Fibroblast of lung (primary cell): ENCODE results near the gene ZNF148. TPM values are rescaled to one million over a fixed set of nuclear protein-coding genes. Genes with fewer than 3 reads are reported as not detected.

Experiments used
- DNase-seq, 2 donors: peaks; one replicate each; pipeline versions ENCODE4 v3.0.0 to v3.0.0-alpha.2; 2010; ENCODE audit warnings: low read depth in 2 of 2
- H2AFZ ChIP-seq: 2 replicates; pipeline ENCODE4 v1.5.1; 2012; ENCODE audit warnings: low read length, control low read depth, inconsistent platforms
- H3K27ac ChIP-seq: 2 replicates; pipeline ENCODE4 v1.5.1; 2011; ENCODE audit warnings: low read length, control low read depth; ENCODE audit not compliant: insufficient read depth
- H3K27me3 ChIP-seq: 2 replicates; pipeline ENCODE4 v1.5.1; 2011; ENCODE audit warnings: mild to moderate bottlenecking, low read length; ENCODE audit not compliant: control insufficient read depth, insufficient read depth
- H3K36me3 ChIP-seq: 2 replicates; pipeline ENCODE4 v1.5.1; 2011; ENCODE audit warnings: low read length; ENCODE audit not compliant: control insufficient read depth, insufficient read depth
- H3K4me1 ChIP-seq: 2 replicates; pipeline ENCODE4 v1.5.1; 2011; ENCODE audit warnings: low read length; ENCODE audit not compliant: control insufficient read depth, insufficient read depth; ENCODE audit errors: extremely low read depth
- H3K4me2 ChIP-seq: 2 replicates; pipeline ENCODE4 v1.5.1; 2011; ENCODE audit warnings: low read length, control low read depth; ENCODE audit not compliant: insufficient read depth; ENCODE audit errors: extremely low read depth
- H3K4me3 ChIP-seq, 4 experiments: fragments of 200-600 bp in 1 of 4; sonication (generic) in 1 of 4; replicated peaks in 1 of 4; 2 replicates each; pipeline ENCODE4 v1.5.1; 2011 to 2016; ENCODE audit warnings: low read length in 4 of 4, low read depth in 3 of 4, mild to moderate bottlenecking in 3 of 4, control low read depth in 2 of 4, inconsistent platforms in 1 of 4, mixed read lengths in 1 of 4; ENCODE audit not compliant: insufficient read depth in 1 of 4; ENCODE audit errors: control extremely low read depth in 1 of 4
- H3K79me2 ChIP-seq: 2 replicates; pipeline ENCODE4 v1.5.1; 2012; ENCODE audit warnings: mild to moderate bottlenecking, low read length, inconsistent platforms; ENCODE audit not compliant: control insufficient read depth, insufficient read depth
- H3K9ac ChIP-seq: 2 replicates; pipeline ENCODE4 v1.5.1; 2011; ENCODE audit warnings: mild to moderate bottlenecking, low read length, control low read depth; ENCODE audit not compliant: insufficient read depth
- H3K9me3 ChIP-seq: 2 replicates; pipeline ENCODE4 v1.5.1; 2012; ENCODE audit warnings: low read depth, low read length; ENCODE audit not compliant: control insufficient read depth, insufficient read depth
- H4K20me1 ChIP-seq: 2 replicates; pipeline ENCODE4 v1.5.1; 2011; ENCODE audit warnings: low read length; ENCODE audit not compliant: control insufficient read depth, insufficient read depth; ENCODE audit errors: extremely low read depth
- CTCF ChIP-seq, 2 donors: IDR thresholded peaks in 1 of 2; conservative IDR thresholded peaks in 1 of 2; 1 replicate in 1 of 2; 2 replicates in 1 of 2; pipeline ENCODE4 v1.5.1; 2011 to 2012; ENCODE audit warnings: low read length in 2 of 2, control low read depth in 1 of 2, inconsistent platforms in 1 of 2, low read depth in 1 of 2, mild to moderate bottlenecking in 1 of 2
- EZH2 ChIP-seq: IDR thresholded peaks from 2 replicates; pipeline ENCODE4 v1.5.1; 2012; ENCODE audit warnings: low read length, control low read depth, mild to moderate bottlenecking; ENCODE audit errors: missing control alignments
- polyA plus RNA-seq, 2 donors: library from polyadenylated mRNA; depleted of rRNA in 1 of 2; stranded (reverse) in 1 of 2; unstranded in 1 of 2; fragments of >200 nt; gene quantifications; 2 replicates each; pipeline ENCODE4 v1.2.1, GENCODE V29; 2011 to 2012; ENCODE audit warnings: missing spikeins in 1 of 2
- total RNA-seq: library from RNA; depleted of rRNA; stranded (reverse); fragments of >200 nt; gene quantifications from 2 replicates; pipeline ENCODE4 v1.2.1, GENCODE V29; 2014

Gene ZNF148
- total and polyA plus RNA-seq, 2 donors (not counting 1 experiment from before 2014, with no cell fraction given): 37.7 to 41.3 TPM

- peak; percentile 66 to 96 for DNase-seq
- Histone ChIP-seq H3K4me2 (peak overlapping the region; percentile 8), H3K4me3 (no peak overlapping the region), H3K27me3 (no peaks in the 10 kb centered on the region), H3K27ac (peak overlapping the region; percentile 10), H3K79me2 (peaks cover 4% of the 10 kb centered on the region), H3K4me1 (peaks cover 5% of the 10 kb centered on the region), H4K20me1 (no peaks in the 10 kb centered on the region), H3K9ac (no peak overlapping the region), H3K36me3 (no peaks in the 10 kb centered on the region), H3K9me3 (no peaks in the 10 kb centered on the region), H2AFZ (no peak overlapping the region)
- no peak for TF ChIP-seq CTCF (conservative IDR thresholded peaks at IDR 0.05 in 1 of 2, IDR thresholded peaks at IDR 0.05 in 1 of 2; ENCODE audit: low read depth in 1 of 2, low read length in 2 of 2)
- no peak for TF ChIP-seq EZH2
Observed at GRCh38 chr3:125322166-125322565, 53.0 kb downstream of the ZNF148 start.

GRCh38 chr3:125319765-125320164 lies 55.4 kb downstream of the ZNF148 start:
- Histone ChIP-seq H3K9me3 (no peaks in the 10 kb centered on the region), H3K4me3 (no peak overlapping the region), H3K27ac (no peak overlapping the region), H3K4me2 (no peak overlapping the region), H4K20me1 (no peaks in the 10 kb centered on the region), H3K4me1 (peaks cover 5% of the 10 kb centered on the region), H3K79me2 (peaks cover 2% of the 10 kb centered on the region), H3K27me3 (no peaks in the 10 kb centered on the region), H3K36me3 (no peaks in the 10 kb centered on the region), H3K9ac (no peak overlapping the region), H2AFZ (no peak overlapping the region)
- no peak for TF ChIP-seq EZH2
- TF ChIP-seq CTCF (conservative IDR thresholded peaks at IDR 0.05 in 1 of 2, IDR thresholded peaks at IDR 0.05 in 1 of 2; ENCODE audit: low read depth in 1 of 2, low read length in 2 of 2): no peak
- DNase-seq: no peak

GRCh38 chr3:125318871-125319270 lies 56.3 kb downstream of the ZNF148 start:
- Histone ChIP-seq H4K20me1 (no peaks in the 10 kb centered on the region), H3K4me1 (peaks cover 5% of the 10 kb centered on the region), H3K27ac (no peak overlapping the region), H3K9ac (no peak overlapping the region), H3K27me3 (no peaks in the 10 kb centered on the region), H3K36me3 (no peaks in the 10 kb centered on the region), H3K4me3 (no peak overlapping the region), H2AFZ (no peak overlapping the region), H3K9me3 (no peaks in the 10 kb centered on the region), H3K4me2 (no peak overlapping the region), H3K79me2 (no peaks in the 10 kb centered on the region)
- no peak for DNase-seq
- TF ChIP-seq CTCF (conservative IDR thresholded peaks at IDR 0.05 in 1 of 2, IDR thresholded peaks at IDR 0.05 in 1 of 2; ENCODE audit: low read depth in 1 of 2, low read length in 2 of 2): no peak
- no peak for TF ChIP-seq EZH2
